ENCODE data around the gene MOGAT1. TPM values are rescaled to one million over a fixed set of nuclear protein-coding genes. Genes with fewer than 3 reads are reported as not detected.

Gene MOGAT1
- total and polyA plus RNA-seq, 2 of the 13 experiments (the other 11 are each of a cell fraction or from before 2014, with no cell fraction given): 0.98 to 4.3 TPM

DNA sequence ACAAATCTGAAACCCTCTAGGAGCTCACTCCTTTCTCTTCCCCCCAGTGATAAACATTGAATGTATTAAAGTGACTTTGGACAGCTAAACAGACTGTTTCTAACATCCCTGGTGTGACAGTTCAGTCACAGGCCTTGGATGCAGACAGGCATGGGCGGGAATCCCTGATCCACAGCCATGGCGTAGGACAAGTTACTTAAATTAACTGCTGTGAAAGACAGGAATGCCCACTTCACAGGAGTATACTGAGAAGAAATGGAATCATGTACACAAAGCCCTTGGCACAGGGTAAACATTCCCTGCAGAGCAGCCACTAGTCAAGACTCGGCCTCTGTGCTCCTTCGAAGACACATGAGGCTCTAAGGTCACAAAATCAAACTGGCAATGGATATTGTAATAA is 49.6 kb upstream of the MOGAT1 start (continued):
- TF ChIP-seq, protein P1, sequence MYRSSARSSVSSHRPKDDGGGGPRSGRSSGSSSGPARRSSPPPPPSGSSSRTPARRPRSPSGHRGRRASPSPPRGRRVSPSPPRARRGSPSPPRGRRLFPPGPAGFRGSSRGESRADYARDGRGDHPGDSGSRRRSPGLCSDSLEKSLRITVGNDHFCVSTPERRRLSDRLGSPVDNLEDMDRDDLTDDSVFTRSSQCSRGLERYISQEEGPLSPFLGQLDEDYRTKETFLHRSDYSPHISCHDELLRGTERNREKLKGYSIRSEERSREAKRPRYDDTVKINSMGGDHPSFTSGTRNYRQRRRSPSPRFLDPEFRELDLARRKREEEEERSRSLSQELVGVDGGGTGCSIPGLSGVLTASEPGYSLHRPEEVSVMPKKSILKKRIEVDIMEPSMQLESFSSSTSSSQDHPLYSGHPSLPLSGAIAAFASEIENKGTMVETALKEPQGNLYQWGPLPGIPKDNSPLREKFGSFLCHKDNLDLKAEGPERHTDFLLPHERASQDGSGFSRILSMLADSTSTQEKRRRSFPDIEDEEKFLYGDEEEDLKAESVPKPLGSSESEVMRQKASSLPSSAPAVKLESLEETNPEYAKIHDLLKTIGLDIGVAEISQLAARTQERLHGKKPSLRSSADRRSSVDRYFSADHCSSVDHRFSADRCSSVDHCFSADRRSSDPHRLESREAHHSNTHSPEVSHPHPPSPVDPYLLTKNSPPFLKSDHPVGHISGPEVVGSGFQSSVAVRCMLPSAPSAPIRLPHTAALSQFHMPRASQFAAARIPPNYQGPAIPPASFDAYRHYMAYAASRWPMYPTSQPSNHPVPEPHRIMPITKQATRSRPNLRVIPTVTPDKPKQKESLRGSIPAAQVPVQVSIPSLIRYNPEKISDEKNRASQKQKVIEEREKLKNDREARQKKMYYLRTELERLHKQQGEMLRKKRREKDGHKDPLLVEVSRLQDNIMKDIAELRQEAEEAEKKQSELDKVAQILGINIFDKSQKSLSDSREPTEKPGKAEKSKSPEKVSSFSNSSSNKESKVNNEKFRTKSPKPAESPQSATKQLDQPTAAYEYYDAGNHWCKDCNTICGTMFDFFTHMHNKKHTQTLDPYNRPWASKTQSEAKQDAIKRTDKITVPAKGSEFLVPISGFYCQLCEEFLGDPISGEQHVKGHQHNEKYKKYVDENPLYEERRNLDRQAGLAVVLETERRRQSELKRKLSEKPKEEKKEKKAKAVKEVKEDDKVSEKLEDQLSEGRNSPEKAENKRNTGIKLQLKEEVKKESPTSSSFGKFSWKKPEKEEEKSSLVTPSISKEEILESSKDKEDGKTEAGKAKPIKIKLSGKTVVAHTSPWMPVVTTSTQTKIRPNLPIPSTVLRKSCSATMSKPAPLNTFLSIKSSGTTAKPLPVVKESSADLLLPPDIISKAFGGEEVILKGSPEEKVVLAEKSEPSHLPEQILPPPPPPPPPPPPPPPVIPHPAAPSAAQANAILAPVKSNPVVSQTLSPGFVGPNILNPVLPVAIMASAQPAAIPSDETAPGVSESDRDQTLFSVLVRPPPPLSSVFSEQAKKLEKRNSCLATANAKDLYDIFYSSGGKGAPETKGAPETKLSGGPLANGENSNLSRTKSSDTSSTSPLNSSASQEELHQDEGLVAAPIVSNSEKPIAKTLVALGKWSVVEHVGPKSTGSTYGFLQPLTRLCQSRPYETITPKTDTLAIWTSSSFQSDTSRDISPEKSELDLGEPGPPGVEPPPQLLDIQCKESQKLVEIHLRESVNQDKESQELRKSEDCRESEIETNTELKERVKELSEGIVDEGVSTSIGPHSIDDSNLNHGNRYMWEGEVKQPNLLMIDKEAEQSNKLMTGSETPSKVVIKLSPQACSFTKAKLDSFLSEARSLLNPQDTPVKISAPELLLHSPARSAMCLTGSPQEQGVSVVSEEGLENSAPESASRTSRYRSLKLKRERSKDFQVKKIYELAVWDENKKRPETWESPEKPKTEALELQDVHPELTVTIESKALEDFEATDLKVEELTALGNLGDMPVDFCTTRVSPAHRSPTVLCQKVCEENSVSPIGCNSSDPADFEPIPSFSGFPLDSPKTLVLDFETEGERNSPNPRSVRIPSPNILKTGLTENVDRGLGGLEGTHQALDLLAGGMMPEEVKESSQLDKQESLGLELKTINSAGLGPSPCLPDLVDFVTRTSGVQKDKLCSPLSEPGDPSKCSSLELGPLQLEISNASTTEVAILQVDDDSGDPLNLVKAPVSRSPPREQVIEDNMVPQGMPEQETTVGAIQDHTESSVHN (CRISPR knock-in tag; IDR thresholded peaks at IDR 0.05): no peak
- TF ChIP-seq, protein P2, sequence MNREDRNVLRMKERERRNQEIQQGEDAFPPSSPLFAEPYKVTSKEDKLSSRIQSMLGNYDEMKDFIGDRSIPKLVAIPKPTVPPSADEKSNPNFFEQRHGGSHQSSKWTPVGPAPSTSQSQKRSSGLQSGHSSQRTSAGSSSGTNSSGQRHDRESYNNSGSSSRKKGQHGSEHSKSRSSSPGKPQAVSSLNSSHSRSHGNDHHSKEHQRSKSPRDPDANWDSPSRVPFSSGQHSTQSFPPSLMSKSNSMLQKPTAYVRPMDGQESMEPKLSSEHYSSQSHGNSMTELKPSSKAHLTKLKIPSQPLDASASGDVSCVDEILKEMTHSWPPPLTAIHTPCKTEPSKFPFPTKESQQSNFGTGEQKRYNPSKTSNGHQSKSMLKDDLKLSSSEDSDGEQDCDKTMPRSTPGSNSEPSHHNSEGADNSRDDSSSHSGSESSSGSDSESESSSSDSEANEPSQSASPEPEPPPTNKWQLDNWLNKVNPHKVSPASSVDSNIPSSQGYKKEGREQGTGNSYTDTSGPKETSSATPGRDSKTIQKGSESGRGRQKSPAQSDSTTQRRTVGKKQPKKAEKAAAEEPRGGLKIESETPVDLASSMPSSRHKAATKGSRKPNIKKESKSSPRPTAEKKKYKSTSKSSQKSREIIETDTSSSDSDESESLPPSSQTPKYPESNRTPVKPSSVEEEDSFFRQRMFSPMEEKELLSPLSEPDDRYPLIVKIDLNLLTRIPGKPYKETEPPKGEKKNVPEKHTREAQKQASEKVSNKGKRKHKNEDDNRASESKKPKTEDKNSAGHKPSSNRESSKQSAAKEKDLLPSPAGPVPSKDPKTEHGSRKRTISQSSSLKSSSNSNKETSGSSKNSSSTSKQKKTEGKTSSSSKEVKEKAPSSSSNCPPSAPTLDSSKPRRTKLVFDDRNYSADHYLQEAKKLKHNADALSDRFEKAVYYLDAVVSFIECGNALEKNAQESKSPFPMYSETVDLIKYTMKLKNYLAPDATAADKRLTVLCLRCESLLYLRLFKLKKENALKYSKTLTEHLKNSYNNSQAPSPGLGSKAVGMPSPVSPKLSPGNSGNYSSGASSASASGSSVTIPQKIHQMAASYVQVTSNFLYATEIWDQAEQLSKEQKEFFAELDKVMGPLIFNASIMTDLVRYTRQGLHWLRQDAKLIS (CRISPR knock-in tag; IDR thresholded peaks at IDR 0.05): no peak
- no peak for TF ChIP-seq ZNF605 (CRISPR knock-in tag; IDR thresholded peaks at IDR 0.05)
- no peak for TF ChIP-seq ZNF441 (CRISPR knock-in tag; IDR thresholded peaks at IDR 0.05; ENCODE audit: borderline replicate concordance)
- no peak for TF ChIP-seq ZFYVE20 (CRISPR knock-in tag; IDR thresholded peaks at IDR 0.05; ENCODE audit: borderline replicate concordance, low read depth)

Measured in HepG2 (cell line).